Measurements from ENCODE around the gene MDC1.
"Not testable (repeated sequence)": the region's sequence is repeated elsewhere in the genome, so short reads cannot be mapped to it uniquely, and the experiment has no call there.

The MDC1 gene

DNA sequence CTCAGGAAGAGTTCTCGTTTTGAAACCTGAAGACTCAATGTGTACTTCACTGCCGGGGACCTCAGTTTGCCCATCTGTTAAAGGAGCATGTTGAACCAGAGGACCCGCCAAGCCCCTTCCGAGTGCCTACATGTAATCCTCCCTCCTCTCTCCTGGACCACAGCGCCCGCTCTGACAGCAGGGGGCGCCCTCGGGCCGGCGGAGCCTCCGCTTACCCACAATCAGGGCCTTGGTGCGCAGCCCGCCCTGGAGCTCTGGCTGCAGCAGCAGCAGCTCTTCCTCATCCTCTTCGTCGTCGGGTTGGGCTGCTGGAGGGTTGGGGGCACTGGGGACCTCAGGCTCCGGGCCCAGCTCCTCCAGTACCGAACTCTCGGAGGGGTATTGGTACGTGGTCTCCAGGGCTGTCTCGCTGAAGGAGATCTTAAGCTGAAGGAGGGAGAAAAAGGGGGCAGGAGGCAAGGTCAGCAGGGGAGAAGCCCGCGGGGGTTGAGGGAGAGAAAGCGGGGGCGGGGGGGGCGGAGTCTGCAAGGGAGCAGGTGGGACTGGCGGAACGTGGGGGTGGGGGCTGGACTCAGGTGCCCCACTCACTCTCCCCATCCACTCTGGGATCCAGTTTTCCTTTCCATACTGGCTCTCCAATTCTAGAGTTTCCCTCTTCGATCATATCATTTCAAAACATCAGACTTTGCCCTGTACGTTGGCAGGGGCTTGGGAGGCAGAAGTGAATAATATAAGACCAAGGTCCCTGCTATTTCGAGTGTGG lies 37.9 kb downstream of the MDC1 start:
- peak; percentile 95 for DNase-seq

DNA sequence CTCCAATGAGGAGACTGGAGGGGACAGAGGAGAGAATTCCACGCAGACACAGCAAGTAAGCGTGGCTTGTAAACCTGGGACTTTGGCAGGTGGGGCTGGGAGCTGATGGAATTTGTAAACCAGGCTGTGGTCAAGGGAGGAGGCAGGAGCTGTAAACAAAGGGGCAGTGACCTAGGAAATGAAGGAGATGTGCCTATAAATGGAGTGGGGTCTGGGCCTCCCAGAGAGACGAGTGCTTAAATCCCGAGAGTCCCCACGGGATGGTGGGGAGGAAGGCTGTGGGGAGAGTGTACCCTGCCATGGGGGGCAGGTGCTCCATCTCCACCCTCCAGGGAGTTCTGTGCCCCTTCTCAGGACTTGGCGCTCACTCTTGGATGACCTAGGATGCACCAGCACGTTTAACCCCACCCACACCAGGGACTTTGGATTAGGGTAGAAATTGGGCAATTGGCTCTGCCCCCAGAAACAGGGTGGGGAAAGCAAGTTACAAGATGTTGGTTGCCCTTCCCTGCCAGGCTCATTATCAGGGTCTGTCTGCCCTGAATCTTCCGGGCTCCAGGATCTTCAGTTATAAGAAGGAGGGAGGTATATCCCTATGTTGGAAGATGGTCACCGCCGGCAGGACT lies 40.3 kb downstream of the MDC1 start:
- DNase-seq, result no peak

DNA sequence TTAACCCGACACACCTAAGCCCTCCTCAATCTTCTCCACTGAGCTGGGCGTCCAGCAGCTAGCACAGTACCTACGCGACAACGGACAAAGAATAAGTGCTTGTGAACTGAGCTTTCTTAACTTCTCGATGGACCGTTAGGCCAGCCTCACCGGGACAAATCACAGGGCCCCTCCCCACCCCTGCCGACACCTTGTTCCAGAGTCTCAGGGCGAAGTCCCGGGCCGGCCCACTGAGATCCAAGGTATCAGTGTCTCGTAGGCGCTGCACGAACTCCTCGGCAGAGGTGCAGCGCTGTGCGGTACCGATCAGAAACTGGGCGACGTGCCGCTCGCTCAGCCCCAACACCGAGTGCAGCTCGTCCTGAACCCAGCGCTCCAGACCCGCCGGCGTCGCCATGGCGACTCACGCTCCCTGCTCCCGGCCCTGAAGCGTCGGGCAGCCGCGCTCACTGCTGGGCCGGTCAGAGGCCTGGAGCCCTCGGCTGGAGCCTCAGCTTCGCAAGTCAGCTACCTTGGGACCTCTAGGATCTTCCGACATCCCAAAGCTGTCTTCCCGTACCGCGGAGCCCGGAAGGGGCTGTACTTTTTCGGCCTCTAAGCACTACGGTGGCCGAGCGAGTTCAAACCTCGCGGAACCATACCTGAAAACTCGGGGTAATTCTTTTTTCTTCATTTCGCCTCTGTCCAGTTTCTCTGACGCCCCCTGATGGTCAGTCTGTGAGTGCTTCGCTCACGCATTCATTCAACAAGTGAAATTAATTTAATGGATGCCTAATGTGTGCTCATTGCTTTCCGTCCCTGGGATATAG lies 44.4 kb downstream of the MDC1 start, which contains the start of gene DHX16:
TSS of gene DHX16 (minus strand) at position 562 of the 809 bp plus-strand sequence. CDS start at position 397, 165 bp downstream.
- peak; percentile 89 for DNase-seq

DNA sequence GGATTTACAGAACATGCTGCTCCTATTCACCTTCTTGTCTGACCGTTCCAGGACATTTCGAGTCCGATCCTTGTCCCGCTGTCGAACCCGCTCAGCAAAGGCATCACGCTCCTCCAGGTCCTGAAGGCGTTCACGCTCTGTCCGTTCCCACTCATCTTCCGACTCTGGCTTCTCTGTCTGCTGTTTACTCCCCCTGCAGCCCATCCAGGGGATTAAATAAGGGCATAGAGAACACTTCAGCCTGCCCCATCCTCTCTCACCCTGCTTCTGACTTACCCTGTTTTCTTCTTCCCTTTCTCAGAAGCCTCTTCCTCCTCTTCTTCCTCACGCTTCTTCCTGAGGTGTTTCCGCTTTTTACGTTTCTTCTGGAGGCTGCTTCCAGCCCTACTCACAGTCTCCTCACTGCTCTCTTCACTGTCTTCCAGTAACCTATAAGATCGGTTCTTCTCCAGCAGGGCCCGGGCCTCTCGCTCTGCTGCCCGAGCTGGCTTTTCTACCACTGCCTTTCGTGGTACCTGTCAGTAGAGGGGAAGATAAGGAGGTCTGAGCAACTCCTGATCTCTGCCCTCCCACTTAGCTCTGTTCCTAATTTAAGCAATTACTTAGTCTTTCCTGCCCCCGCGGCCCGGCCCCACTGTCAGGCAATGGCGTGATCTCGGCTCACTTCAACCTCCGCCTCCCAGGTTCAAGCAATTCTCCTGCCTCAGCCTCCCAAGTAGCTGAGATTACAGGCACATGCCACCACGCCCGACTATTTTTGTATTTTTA lies 46.1 kb downstream of the MDC1 start:
- DNase-seq, result no peak

DNA sequence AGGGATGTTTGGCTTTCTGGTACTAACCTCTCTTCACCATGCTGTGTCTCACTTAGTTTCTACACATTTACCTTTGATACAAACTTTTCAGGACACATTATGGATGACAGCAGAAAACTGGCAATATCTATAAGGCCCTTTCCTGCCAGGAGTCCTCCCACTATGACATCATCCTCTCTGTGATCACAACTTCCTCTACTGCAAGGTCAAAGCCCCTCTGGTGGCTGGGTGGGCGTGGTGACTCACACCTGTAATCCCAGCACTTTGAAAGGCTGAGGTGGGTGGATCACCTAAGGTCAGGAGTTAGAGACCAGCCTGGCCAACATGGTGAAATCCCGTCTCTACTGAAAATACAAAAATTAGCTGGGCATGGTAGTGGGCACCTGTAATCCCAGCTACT lies 50.8 kb downstream of the MDC1 start:
- DNase-seq, result peak; percentile 51

DNA sequence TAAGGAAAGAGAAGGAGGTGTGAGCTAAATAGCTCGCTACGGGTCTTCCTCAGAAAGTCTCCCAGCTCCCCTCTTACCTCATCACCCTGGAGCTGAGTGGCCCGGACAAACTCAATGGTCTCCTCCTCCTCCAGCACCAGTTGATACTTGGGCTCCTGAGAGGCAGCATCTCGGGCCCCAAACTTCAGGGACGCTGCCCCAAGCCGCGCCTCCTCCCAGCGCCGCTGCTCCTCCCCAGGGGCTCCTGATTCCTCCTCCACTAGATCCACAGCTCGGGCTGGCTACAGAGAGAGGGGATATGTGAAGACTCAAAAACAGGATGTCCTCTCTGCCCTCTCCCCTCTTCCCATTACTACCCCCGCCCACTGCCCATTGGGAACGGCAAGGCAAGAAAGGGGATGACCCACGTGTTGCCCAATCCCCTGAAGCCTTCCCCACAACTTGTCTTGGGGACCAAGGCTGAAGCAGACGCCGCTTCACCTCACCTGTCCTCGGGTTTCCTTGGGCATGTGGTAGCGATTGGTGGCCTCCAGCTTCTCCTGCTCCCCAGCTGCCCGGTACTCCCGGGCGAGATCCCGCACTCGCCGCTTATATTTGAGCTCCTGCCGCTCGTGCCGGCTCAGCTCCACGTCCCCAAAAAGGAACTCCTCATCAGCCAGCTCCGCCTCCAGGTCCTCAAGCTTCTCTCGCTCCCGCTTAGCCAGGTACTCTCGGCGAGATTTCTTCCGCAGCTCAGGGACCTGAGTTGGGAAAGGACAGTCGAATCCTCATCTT lies 51.9 kb downstream of the MDC1 start:
- no peak for DNase-seq

DNA sequence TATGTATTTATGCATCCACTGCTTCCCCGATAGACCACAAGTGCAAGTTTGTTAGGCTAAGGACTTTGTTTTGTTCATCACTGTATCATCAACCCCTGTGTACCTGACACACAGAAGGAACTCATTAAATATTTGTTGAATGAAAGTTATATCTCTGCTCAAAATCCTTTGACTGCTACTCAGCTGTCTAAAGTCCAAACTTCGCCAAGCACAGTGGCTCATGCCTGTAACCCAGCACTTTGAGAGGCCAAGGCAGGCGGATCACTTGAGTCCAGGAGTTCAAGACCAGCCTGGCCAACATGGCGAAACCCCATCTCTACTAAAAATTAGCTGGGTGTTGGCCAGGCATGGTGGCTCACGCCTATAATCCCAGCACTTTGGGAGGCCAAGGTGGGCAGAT lies 59.2 kb downstream of the MDC1 start:
- DNase-seq, result not testable (repeated sequence)

DNA sequence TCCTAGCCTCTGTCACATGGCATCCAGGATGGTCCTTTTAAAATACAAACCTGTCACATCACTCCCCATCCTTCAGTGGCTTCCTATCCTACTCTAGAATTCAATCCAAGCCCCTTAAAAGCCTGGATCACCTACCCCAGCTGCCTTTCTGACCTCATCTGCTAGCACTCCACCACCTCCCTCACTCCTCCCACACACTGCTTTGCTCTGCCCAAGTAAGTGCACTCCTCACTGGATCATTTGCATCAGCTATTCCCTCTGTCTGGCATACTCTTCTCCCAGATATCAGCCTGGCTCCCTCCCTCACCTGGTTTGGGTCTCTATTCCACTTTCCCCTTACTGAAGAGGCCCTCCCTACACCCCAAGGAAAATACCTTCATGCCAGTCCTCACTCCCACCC lies 59.6 kb downstream of the MDC1 start:
- no peak for DNase-seq

DNA sequence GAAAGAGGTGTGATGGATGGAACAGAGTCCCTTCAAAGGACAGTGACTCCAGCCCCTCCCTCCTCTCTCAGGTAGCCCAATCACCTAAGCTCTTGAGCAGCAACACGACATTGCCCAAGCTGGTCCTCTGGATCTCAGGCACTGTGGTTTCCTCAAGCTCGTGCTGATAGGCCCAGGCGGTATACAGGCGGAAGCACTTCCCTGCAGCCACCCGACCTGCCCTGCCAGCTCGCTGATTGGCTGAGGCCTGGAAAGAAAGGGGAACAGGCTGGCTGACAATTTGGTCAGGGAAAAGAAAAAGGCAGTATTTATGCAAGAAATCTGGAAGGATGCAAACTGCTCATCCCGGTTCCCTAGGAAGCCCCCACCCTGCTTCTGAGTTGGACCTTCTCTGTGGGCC lies 60.6 kb downstream of the MDC1 start:
- DNase-seq, result no peak

DNA sequence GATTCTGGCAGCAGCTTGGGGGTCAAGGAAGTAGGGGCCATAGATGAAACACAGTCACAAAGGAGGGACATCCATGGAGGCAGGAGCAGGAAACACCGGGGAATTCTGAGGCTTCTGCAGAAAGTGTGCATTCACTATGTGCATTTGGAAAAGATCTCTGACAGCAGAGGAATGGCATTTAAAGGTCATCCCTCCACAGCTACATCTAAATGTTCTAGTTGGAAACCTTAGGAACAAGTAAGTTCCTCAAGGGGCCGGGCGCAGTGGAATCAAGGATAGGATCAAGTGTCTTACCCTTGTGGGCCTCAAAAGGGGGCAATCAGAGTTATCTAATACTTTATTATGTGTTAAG lies 61.4 kb downstream of the MDC1 start:
- no peak for DNase-seq

DNA sequence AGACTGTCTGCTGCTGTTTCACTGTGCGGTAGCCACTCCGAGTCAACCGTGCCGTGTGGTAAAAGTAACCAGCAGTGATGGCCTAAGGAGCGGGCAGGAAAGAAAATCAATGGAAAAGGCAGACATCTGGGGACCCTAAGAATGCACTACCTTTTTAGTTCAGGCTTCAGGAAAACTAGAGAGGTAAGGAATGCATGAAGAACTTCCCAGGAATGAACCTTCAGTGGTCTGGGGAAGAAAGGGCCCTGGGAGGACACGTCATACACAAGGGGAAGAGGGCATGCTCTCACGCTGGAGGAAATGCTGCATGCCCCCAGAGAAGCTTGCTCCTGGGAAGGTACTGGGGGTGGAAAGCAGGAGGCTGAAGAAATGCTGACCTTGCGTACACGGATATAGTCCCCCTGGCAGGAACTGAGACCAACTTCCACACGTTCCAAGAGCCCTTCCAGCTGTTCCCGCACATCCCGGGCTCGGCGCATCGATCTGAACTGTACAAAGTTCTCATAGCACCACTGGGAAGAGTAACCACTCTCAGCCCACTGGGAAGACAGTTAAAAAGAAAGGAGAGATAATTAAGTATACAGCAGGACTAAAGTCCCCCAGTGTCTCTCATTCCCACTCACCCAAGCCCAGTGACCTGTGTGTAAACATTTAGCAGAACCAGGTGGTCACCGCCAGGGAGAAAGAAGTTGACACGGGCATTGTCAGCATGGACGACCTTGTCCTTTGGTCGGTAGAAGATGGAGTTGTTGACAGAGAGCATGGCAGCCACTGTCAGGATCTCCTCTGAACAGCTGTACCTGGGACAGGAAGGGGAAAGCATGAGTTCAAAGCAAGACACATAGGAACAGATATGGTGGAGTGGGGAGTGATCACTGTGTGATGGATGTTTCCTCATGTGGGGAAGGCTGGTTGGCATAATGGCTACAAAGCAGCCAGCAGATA lies 62.0 kb downstream of the MDC1 start:
- DNase-seq, result no peak

DNA sequence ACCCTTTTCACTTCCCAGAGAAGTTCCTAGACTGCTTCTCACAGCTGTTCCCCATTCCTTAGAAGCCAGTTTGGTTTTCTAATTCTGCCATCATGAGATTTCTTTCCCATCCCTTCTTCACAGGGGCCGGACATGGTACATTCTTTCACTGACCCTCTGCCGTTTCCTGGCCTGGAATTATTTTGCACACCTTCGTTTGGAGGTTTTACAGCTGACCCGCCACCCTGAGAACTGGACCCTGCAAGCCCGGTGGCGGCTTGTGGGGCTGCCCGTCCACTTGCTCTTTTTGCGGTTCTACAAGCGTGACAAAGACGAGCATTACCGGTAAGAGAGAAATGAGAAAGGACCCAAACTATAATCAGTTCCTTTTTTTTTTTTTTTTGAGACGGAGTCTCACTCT lies 65.9 kb downstream of the MDC1 start:
- DNase-seq, result no peak

All from stimulated activated CD4-positive, alpha-beta T cell treated with anti-CD3 and anti-CD28 coated beads, Interleukin-4, amount 100 ng/mL, for 1 hour (primary cell).